Small intestine (tissue), 7 donors: ENCODE measurements around the gene A4GALT. TPM values are rescaled to one million over a fixed set of nuclear protein-coding genes. Genes with fewer than 3 reads are reported as not detected.
A peak's percentile ranks its signal among the peaks of the same experiment; 100 is the strongest.
"Not testable (repeated sequence)": the region's sequence is repeated elsewhere in the genome, so short reads cannot be mapped to it uniquely, and the experiment has no call there.

Experiments used
- DNase-seq, 2 donors: peaks; one replicate each; pipeline versions ENCODE4 v3.0.0 to v3.0.0-alpha.2; 2013
- FAIRE-seq: peaks from 2 replicates; lab custom pipeline; 2012; peaks lifted over from hg19 to GRCh38; lab: Jason Lieb, UNC
- H3K27ac ChIP-seq, 3 donors: one replicate each; pipeline ENCODE4 v1.5.1; 2013; ENCODE audit warnings: low read length in 2 of 3, mild to moderate bottlenecking in 2 of 3, control low read depth in 1 of 3, inconsistent platforms in 1 of 3, low read depth in 1 of 3, moderate library complexity in 1 of 3
- H3K27me3 ChIP-seq, 3 donors: one replicate each; pipeline ENCODE4 v1.6.1; 2013; ENCODE audit warnings: low read length in 3 of 3, inconsistent platforms in 1 of 3; ENCODE audit not compliant: control insufficient read depth in 3 of 3, insufficient read depth in 3 of 3
- H3K36me3 ChIP-seq, 3 donors: one replicate each; pipeline ENCODE4 v1.6.1; 2013; ENCODE audit warnings: low read length in 3 of 3, inconsistent platforms in 1 of 3, low read depth in 1 of 3, mild to moderate bottlenecking in 1 of 3, moderate library complexity in 1 of 3; ENCODE audit not compliant: control insufficient read depth in 3 of 3, insufficient read depth in 2 of 3
- H3K4me1 ChIP-seq, 3 donors: one replicate each; pipeline ENCODE4 v1.6.1; 2013; ENCODE audit warnings: low read length in 2 of 3, inconsistent platforms in 1 of 3, low read depth in 1 of 3, mild to moderate bottlenecking in 1 of 3, moderate library complexity in 1 of 3; ENCODE audit not compliant: control insufficient read depth in 3 of 3, insufficient read depth in 2 of 3
- H3K4me3 ChIP-seq, 3 donors: one replicate each; pipeline ENCODE4 v1.5.1; 2013; ENCODE audit warnings: low read length in 3 of 3, control low read depth in 1 of 3, inconsistent platforms in 1 of 3, low read depth in 1 of 3, mild to moderate bottlenecking in 1 of 3, moderate library complexity in 1 of 3
- H3K9me3 ChIP-seq, 2 donors: one replicate each; pipeline ENCODE4 v1.6.1; 2013; ENCODE audit warnings: low read depth in 1 of 2, low read length in 1 of 2; ENCODE audit not compliant: control insufficient read depth in 2 of 2, insufficient read depth in 1 of 2
- WGBS, 3 donors: extraction: QIAGEN DNeasy Blood & Tissue Kit; methylation state at CpG; one replicate each; pipeline ENCODE4 v1.1.7; 2013; 5-methylcytosine and 5-hydroxymethylcytosine counted together
- polyA plus RNA-seq, 4 donors: library from polyadenylated mRNA; stranded (reverse) in 3 of 4; unstranded in 1 of 4; fragments of 200-250 nt in 3 of 4; fragments of 120-200 nt in 1 of 4; gene quantifications; one replicate each; pipeline versions ENCODE4 v1.2.1 to v1.2.3, GENCODE V29; 2013
- donor health status: healthy with polysubstance abuse.
- donor health status: control.
- donor health status: control.
- donor health status: Bipolar disorder and iron deficiency.
- donor health status: healthy.

Gene A4GALT
- polyA plus RNA-seq, 4 donors, result 1.1 to 23.0 (median 2.4) TPM

- H3K9me3 ChIP-seq, result peaks cover 0 to 10% of the 10 kb centered on the region in 2 donors
- DNase-seq (no peak), FAIRE-seq (no peak)
- WGBS, 3 donors, result 95 to 100% (median 98%) methylated on average over 1 of the region's 1 CpG
- H3K27ac ChIP-seq, result peak overlapping the region in 1 of 3 donors; percentile 5
- peaks cover 2 to 30% (median 9%) of the 10 kb centered on the region in 3 donors for H3K4me1 ChIP-seq
- no peaks in the 10 kb centered on the region for H3K36me3 ChIP-seq
- H3K4me3 ChIP-seq, result no peak overlapping the region
- no peaks in the 10 kb centered on the region for H3K27me3 ChIP-seq
These were observed 41.8 kb downstream of the A4GALT start for GRCh38 chr22:42678894-42679293.

GRCh38 chr22:42677936-42678335, 42.7 kb downstream of the A4GALT start:
- not testable (repeated sequence) for H3K27me3 ChIP-seq, H3K9me3 ChIP-seq, H3K36me3 ChIP-seq, FAIRE-seq, H3K27ac ChIP-seq, H3K4me3 ChIP-seq, DNase-seq
- 67 to 88% (median 78%) methylated on average over 4 of the region's 4 CpGs for WGBS, 3 donors
- H3K4me1 ChIP-seq, result peaks cover 2 to 20% (median 7%) of the 10 kb centered on the region in 3 donors

- H3K27ac ChIP-seq, result peak overlapping the region in 1 of 3 donors; percentile 78
- no peak for DNase-seq
- 46 to 70% (median 62%) methylated on average over 7 of the region's 7 CpGs for WGBS, 3 donors
- H3K9me3 ChIP-seq, result peaks cover 0 to 10% of the 10 kb centered on the region in 2 donors
- H3K27me3 ChIP-seq, result no peaks in the 10 kb centered on the region
- H3K4me1 ChIP-seq, result peaks cover 0 to 9% (median 7%) of the 10 kb centered on the region in 3 donors
- FAIRE-seq, result no peak
- no peaks in the 10 kb centered on the region for H3K36me3 ChIP-seq
- H3K4me3 ChIP-seq, result peak overlapping the region in 1 of 3 donors; percentile 0
These were observed 44.5 kb downstream of the A4GALT start for GRCh38 chr22:42676059-42676607.

GRCh38 chr22:42673898-42674401, 46.7 kb downstream of the A4GALT start:
- H3K27me3 ChIP-seq, result no peaks in the 10 kb centered on the region
- no peaks in the 10 kb centered on the region for H3K4me1 ChIP-seq
- H3K9me3 ChIP-seq, result peaks cover 0 to 8% of the 10 kb centered on the region in 2 donors
- WGBS, 3 donors, result 6 to 25% (median 16%) methylated on average over 2 of the region's 2 CpGs
- FAIRE-seq (no peak), DNase-seq (no peak)
- H3K4me3 ChIP-seq, result no peak overlapping the region
- H3K27ac ChIP-seq, result no peak overlapping the region
- no peaks in the 10 kb centered on the region for H3K36me3 ChIP-seq

- H3K4me3 ChIP-seq, FAIRE-seq, H3K27me3 ChIP-seq, H3K27ac ChIP-seq, H3K9me3 ChIP-seq, DNase-seq, H3K36me3 ChIP-seq, H3K4me1 ChIP-seq: not testable (repeated sequence)
- WGBS, 3 donors, result 95 to 96% (median 96%) methylated on average over 13 of the region's 13 CpGs
These were observed 47.6 kb downstream of the A4GALT start for GRCh38 chr22:42673071-42673470.

- 48 to 59% (median 59%) methylated on average over 19 of the region's 19 CpGs for WGBS, 3 donors
- no peak for FAIRE-seq
- H3K27ac ChIP-seq, result peak overlapping the region in 1 of 3 donors; percentile 57
These were observed 49.6 kb downstream of the A4GALT start for GRCh38 chr22:42670921-42671709.

GRCh38 chr22:42670046-42670445, 50.6 kb downstream of the A4GALT start:
- H3K4me1 ChIP-seq, result no peaks in the 10 kb centered on the region
- 73 to 81% (median 76%) methylated on average over 4 of the region's 4 CpGs for WGBS, 3 donors
- no peaks in the 10 kb centered on the region for H3K9me3 ChIP-seq
- H3K27ac ChIP-seq, result no peak overlapping the region
- no peaks in the 10 kb centered on the region for H3K36me3 ChIP-seq
- DNase-seq, result no peak
- FAIRE-seq, result no peak
- no peaks in the 10 kb centered on the region for H3K27me3 ChIP-seq
- H3K4me3 ChIP-seq, result no peak overlapping the region

More at GRCh38 chr22:42670921-42671709, 49.6 kb downstream of the A4GALT start:
- H3K9me3 ChIP-seq, result no peaks in the 10 kb centered on the region
- H3K36me3 ChIP-seq, result no peaks in the 10 kb centered on the region
- no peak overlapping the region for H3K4me3 ChIP-seq
- no peak for DNase-seq
- no peaks in the 10 kb centered on the region for H3K4me1 ChIP-seq
- H3K27me3 ChIP-seq, result no peaks in the 10 kb centered on the region

- not testable (repeated sequence) for FAIRE-seq, H3K27ac ChIP-seq, H3K4me3 ChIP-seq, H3K4me1 ChIP-seq, H3K36me3 ChIP-seq, DNase-seq, H3K9me3 ChIP-seq, H3K27me3 ChIP-seq
- WGBS, 3 donors, result 85 to 90% (median 87%) methylated on average over 3 of the region's 3 CpGs
These were observed 54.3 kb downstream of the A4GALT start for GRCh38 chr22:42666393-42666792.
